Type B pancreatic cell (in vitro differentiated cells): Measurements from ENCODE around the gene BRIX1. TPM values are rescaled to one million over a fixed set of nuclear protein-coding genes. Genes with fewer than 3 reads are reported as not detected.
A peak's percentile ranks its signal among the peaks of the same experiment; 100 is the strongest.

Experiments
- DNase-seq: peaks from one replicate; pipeline ENCODE4 v3.0.0; 2021; ENCODE audit warnings: mixed read lengths; ENCODE audit not compliant: unreplicated experiment; ENCODE audit errors: extremely low spot score
- H3K27ac Mint-ChIP-seq: 2 replicates; pipeline ENCODE4 v1.8.0; 2021; ENCODE audit warnings: mild to moderate bottlenecking, mixed read lengths
- H3K27me3 Mint-ChIP-seq: 2 replicates; pipeline ENCODE4 v1.8.0; 2021; ENCODE audit warnings: mixed read lengths
- H3K36me3 Mint-ChIP-seq: 2 replicates; pipeline ENCODE4 v1.8.0; 2021; ENCODE audit warnings: mixed read lengths
- H3K4me1 Mint-ChIP-seq: one replicate; pipeline ENCODE4 v1.8.0; 2021; ENCODE audit warnings: mixed read lengths; ENCODE audit not compliant: unreplicated experiment
- H3K4me3 Mint-ChIP-seq: 2 replicates; pipeline ENCODE4 v1.8.0; 2021; ENCODE audit warnings: mild to moderate bottlenecking, mixed read lengths
- H3K9me3 Mint-ChIP-seq: 2 replicates; pipeline ENCODE4 v1.8.0; 2021; ENCODE audit warnings: mixed read lengths
- CTCF ChIP-seq: fragments of 200-600 bp; sonication (generic); conservative IDR thresholded peaks from 2 replicates; pipeline ENCODE4 v1.5.0; 2021; ENCODE audit warnings: antibody characterized with exemption, mild to moderate bottlenecking
- long read RNA-seq: library from polyadenylated mRNA; unstranded; transcript quantifications from one replicate; pipeline ENCODE4 v2.0.0, GENCODE V29; 2020
- total RNA-seq: library from RNA; stranded (reverse); gene quantifications from 2 replicates; pipeline ENCODE4 v1.2.1, GENCODE V29; 2021; ENCODE audit warnings: low replicate concordance

The BRIX1 gene
- total RNA-seq: 32.7 and 38.0 TPM in 2 replicates
- long read RNA-seq, transcript BRIX1-201 (10 exons, 1,926 nt): major isoform, 162 of 172 reads
- long read RNA-seq, partial matches to known transcripts: 0 of 172 reads
- long read RNA-seq, other reads (novel, unspliced or antisense): 9 of 172 reads

GRCh38 chr5:34915139-34915855, at the start of gene BRIX1, which contains the start of gene RAD1:
Gene BRIX1, plus strand, starts transcription at chr5:34915711. Its CDS starts 28 bp downstream, at chr5:34915739.
Gene RAD1, minus strand, starts transcription at chr5:34915504. Its CDS starts 612 bp downstream, at chr5:34914892.
- Mint-ChIP-seq H3K36me3 (peaks cover 16% of the 10 kb centered on the region), H3K4me3 (no peak within 1 kb of the TSS), H3K27ac (no peak within 1 kb of the TSS), H3K4me1 (peaks cover 19% of the 10 kb centered on the region), H3K27me3 (no peaks in the 10 kb centered on the region), H3K9me3 (no peaks in the 10 kb centered on the region)
- DNase-seq: peak; percentile 96
- TF ChIP-seq CTCF: no peak

GRCh38 chr5:34866989-34867471, 48.5 kb upstream of the BRIX1 start:
- Mint-ChIP-seq H3K27ac (peak overlapping the region; percentile 14), H3K27me3 (no peaks in the 10 kb centered on the region), H3K4me1 (peaks cover 26% of the 10 kb centered on the region), H3K4me3 (no peak overlapping the region), H3K9me3 (no peaks in the 10 kb centered on the region), H3K36me3 (peaks cover 4% of the 10 kb centered on the region)
- DNase-seq: no peak
- TF ChIP-seq CTCF: no peak

GRCh38 chr5:34867660-34868059, 47.9 kb upstream of the BRIX1 start:
- H3K4me3 Mint-ChIP-seq: no peak overlapping the region
- H3K9me3 Mint-ChIP-seq: no peaks in the 10 kb centered on the region
- TF ChIP-seq CTCF: no peak
- H3K36me3 Mint-ChIP-seq: peaks cover 4% of the 10 kb centered on the region
- H3K27ac Mint-ChIP-seq: peak overlapping the region; percentile 14
- no peak for DNase-seq
- no peaks in the 10 kb centered on the region for H3K27me3 Mint-ChIP-seq
- peaks cover 26% of the 10 kb centered on the region for H3K4me1 Mint-ChIP-seq

GRCh38 chr5:34868791-34869190, 46.7 kb upstream of the BRIX1 start:
- no peaks in the 10 kb centered on the region for H3K27me3 Mint-ChIP-seq
- peaks cover 4% of the 10 kb centered on the region for H3K36me3 Mint-ChIP-seq
- H3K9me3 Mint-ChIP-seq: no peaks in the 10 kb centered on the region
- peaks cover 30% of the 10 kb centered on the region for H3K4me1 Mint-ChIP-seq
- H3K27ac Mint-ChIP-seq: no peak overlapping the region
- no peak for TF ChIP-seq CTCF
- DNase-seq: no peak
- no peak overlapping the region for H3K4me3 Mint-ChIP-seq

- Mint-ChIP-seq H3K4me1 (peaks cover 25% of the 10 kb centered on the region), H3K27ac (no peak overlapping the region), H3K4me3 (no peak overlapping the region), H3K36me3 (peaks cover 4% of the 10 kb centered on the region), H3K9me3 (no peaks in the 10 kb centered on the region), H3K27me3 (no peaks in the 10 kb centered on the region)
- no peak for TF ChIP-seq CTCF
- DNase-seq: no peak
These were observed 46.3 kb upstream of the BRIX1 start for GRCh38 chr5:34869256-34869655.
